DOHH2 (cell line): ENCODE results near the gene NR2C2.

Source experiments
- CTCF ChIP-seq: fragments of 200-600 bp; sonication (generic); IDR thresholded peaks from one replicate; pipeline ENCODE4 v1.5.1; 2014; ENCODE audit warnings: antibody characterized with exemption, mild to moderate bottlenecking, low read depth, low read length; ENCODE audit not compliant: poor library complexity, severe bottlenecking
- EZH2phosphoT487 ChIP-seq: fragments of 200-600 bp; sonication (generic); IDR thresholded peaks from 2 replicates; pipeline ENCODE4 v1.6.1; 2017; ENCODE audit warnings: borderline replicate concordance, mild to moderate bottlenecking, antibody characterized with exemption, low read length, moderate library complexity, mixed read lengths

GRCh38 chr3:15091575-15091974, 144.2 kb downstream of the NR2C2 start:
- TF ChIP-seq CTCF (no peak), EZH2phosphoT487 (no peak)
